Mucosa of stomach (tissue), 1 donor: ENCODE results near the gene PRELP.
"Not testable (repeated sequence)": the region's sequence is repeated elsewhere in the genome, so short reads cannot be mapped to it uniquely, and the experiment has no call there.

Experiments used
- H3K27me3 ChIP-seq: one replicate; pipeline ENCODE4 v1.7.0; 2013; ENCODE audit warnings: mild to moderate bottlenecking, low read length; ENCODE audit not compliant: control insufficient read depth, insufficient read depth
- H3K36me3 ChIP-seq: one replicate; pipeline ENCODE4 v1.7.0; 2013; ENCODE audit warnings: low read length; ENCODE audit not compliant: control insufficient read depth, insufficient read depth
- H3K4me1 ChIP-seq: one replicate; pipeline ENCODE4 v1.7.0; 2013; ENCODE audit warnings: mild to moderate bottlenecking, low read length; ENCODE audit not compliant: control insufficient read depth, insufficient read depth
- H3K4me3 ChIP-seq: one replicate; pipeline ENCODE4 v1.7.0; 2013; ENCODE audit warnings: low read length
- H3K9ac ChIP-seq: one replicate; pipeline ENCODE4 v1.7.0; 2013; ENCODE audit warnings: mild to moderate bottlenecking, low read length, moderate library complexity
- H3K9me3 ChIP-seq: one replicate; pipeline ENCODE4 v1.7.0; 2013; ENCODE audit warnings: mild to moderate bottlenecking, low read length, moderate library complexity; ENCODE audit not compliant: control insufficient read depth
- donor health status: Pancreatic carcinoma.

PRELP gene

DNA sequence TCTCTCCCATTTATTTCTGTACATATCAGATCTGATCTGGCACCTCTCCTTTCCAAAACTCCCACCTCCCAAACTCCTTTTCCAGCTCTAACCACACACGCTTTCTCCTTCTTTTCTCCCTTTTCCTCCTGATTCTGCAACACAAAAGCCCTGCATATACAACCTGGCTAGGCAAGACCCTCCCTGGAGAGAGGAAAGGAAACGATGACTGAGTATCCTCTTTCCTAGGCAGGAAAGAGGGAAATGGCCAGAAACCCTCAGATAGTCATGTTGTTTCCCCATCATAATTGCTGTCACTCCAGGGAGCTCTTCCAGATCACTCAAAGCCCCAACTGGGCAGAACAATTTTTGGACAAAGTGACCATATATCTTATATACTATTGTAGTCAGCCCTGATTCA, 32.3 kb upstream of the PRELP start:
- peaks cover 6% of the 10 kb centered on the region for H3K4me1 ChIP-seq
- H3K9ac ChIP-seq = no peak overlapping the region
- H3K4me3 ChIP-seq = no peak overlapping the region
- H3K27me3 ChIP-seq = no peaks in the 10 kb centered on the region
- H3K36me3 ChIP-seq = no peaks in the 10 kb centered on the region
- no peaks in the 10 kb centered on the region for H3K9me3 ChIP-seq

DNA sequence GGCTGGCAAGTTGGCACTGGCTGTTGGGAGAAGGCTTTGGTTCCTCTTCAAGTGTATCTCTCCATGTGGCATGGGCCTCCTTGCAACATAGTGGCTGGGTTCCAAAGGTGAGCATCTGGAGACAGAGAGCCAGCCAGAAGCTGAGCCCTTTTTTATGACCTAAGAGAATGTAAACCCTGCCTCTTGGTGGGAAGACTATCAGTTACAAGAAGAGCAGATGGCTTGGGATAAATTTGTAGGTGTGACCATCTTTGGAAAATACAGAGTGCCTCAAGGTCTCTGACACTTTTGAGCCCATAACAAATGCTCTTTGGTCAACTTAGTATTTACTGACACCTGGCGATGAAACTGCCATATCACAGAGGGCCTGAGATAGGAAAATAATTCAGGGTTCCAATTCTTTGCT, 31.4 kb upstream of the PRELP start:
- Histone ChIP-seq H3K4me3 (no peak overlapping the region), H3K9me3 (no peaks in the 10 kb centered on the region), H3K9ac (no peak overlapping the region), H3K27me3 (no peaks in the 10 kb centered on the region), H3K36me3 (no peaks in the 10 kb centered on the region), H3K4me1 (peaks cover 5% of the 10 kb centered on the region)

DNA sequence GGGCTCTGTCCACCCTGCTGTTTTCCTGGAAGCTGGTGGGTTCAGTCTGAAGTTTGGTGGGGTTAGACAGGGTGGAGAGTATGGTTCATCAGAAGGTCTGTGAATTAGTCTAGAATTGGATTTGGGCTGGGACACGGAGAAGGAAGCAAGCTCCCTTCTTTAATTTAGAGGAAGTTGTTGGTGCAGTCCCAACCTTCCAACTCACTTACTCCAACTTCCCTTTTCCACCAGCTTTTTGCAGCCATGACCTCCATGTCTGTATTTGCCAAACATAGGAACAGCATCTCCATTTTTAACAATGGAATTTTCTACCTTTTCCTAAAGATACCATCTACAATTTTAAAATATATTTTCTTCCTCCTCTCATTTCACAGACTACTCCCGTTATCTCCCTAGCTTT, 28.5 kb upstream of the PRELP start:
- H3K4me3 ChIP-seq = no peak overlapping the region
- H3K9me3 ChIP-seq = no peaks in the 10 kb centered on the region
- no peaks in the 10 kb centered on the region for H3K4me1 ChIP-seq
- no peak overlapping the region for H3K9ac ChIP-seq
- no peaks in the 10 kb centered on the region for H3K27me3 ChIP-seq
- H3K36me3 ChIP-seq = no peaks in the 10 kb centered on the region

DNA sequence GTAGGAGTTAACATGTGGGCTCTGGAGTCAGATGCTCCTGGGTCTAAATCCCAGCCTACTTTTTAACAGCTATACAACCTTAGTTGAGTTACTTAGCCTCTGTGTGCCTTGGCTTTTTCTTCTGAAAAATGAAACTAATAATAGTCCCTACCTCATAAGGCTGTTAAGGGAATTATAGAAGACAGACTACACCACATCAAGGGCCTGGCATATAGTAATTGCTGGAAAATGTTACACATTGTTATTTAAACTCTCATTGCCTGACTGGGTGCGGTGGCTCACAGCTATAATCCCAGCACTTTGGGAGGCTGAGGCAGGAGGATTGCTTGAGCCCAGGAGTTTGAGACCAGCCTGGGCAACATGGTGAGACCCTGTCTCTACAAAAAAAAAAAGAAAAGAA, 28.0 kb upstream of the PRELP start:
- H3K4me1 ChIP-seq, H3K9ac ChIP-seq, H3K4me3 ChIP-seq, H3K9me3 ChIP-seq, H3K27me3 ChIP-seq, H3K36me3 ChIP-seq: not testable (repeated sequence)

DNA sequence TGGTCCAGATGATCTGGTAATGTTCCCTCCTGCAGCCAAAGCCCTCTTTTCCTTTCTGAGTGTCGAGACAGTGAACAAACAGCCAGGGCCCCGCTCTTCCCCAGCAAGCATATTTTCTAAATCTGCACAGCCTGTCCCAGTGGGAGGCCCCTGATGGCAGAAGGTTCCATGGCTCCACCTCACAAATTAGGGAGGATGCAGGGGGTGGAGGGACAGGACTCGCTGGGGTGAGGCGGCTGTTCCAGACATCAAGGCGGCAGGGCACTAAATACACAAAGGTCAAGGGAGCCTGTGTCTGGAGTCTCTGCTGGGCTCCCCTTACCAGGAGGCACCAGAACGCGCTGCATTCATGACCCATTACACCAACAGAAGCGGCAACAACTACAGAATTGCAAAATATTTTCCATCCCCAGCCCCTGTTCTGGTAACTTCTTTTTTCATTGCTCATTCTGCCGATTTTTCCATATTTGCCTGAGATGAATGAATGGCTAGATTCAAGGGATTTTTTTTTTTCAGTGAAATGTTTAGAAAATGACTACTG, 27.0 kb upstream of the PRELP start:
- no peaks in the 10 kb centered on the region for H3K27me3 ChIP-seq
- H3K9ac ChIP-seq = no peak overlapping the region
- no peaks in the 10 kb centered on the region for H3K36me3 ChIP-seq
- no peak overlapping the region for H3K4me3 ChIP-seq
- H3K4me1 ChIP-seq = no peaks in the 10 kb centered on the region
- no peaks in the 10 kb centered on the region for H3K9me3 ChIP-seq

DNA sequence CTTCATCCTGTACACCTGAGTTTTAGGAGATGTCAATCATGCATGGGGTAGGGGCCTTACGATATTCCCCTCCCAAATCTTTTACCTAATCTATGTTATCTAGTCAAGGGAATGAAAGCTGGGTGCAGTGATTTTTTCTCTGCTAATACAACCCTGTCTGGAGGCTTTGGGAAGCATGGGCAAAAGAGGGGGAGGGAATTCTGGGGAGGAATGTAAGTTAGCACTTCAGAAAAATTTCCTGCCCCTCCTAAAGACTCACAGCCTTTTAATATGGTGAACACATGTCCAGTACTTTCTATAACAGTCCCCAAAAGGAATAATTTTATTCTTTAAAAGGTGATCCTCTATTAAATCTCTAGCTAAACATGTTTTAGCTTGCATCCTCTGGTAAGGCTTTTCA, 25.6 kb upstream of the PRELP start:
- Histone ChIP-seq H3K27me3 (peaks cover 3% of the 10 kb centered on the region), H3K9me3 (no peaks in the 10 kb centered on the region), H3K9ac (no peak overlapping the region), H3K36me3 (no peaks in the 10 kb centered on the region), H3K4me1 (no peaks in the 10 kb centered on the region), H3K4me3 (no peak overlapping the region)

DNA sequence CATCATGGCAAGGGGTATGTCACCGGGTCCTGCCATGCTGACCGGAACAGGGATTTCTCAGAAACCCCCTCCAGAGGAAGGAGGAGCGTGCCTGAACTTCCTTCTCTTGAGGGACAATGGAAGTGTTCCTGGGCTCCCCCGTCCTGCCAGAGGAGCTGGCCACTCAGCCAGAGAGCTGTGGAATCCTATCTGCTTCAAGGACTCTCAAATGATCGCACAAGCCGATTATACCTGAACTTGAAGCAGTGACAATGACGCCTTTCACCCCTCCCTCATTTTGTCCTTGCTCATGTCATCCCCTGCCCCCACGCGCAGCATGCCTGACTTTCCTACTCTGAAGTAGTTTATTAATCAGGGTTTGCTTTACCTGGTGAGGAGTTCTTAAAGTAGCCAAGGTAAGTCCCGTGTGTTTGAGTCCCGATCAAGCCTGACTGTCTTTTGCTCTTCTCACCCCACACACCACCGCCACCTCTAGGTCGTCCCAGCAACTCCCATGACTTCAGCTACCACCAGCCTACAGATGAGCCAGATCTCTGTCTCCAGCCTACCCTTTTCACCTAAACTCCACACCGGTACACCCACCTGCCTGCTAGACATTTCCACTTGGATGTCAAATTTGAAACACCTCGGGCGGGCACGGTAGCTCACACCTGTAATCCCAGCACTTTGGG, 25.0 kb upstream of the PRELP start:
- Histone ChIP-seq H3K9me3 (no peaks in the 10 kb centered on the region), H3K4me3 (no peak overlapping the region), H3K4me1 (no peaks in the 10 kb centered on the region), H3K9ac (no peak overlapping the region), H3K36me3 (no peaks in the 10 kb centered on the region), H3K27me3 (peaks cover 4% of the 10 kb centered on the region)

DNA sequence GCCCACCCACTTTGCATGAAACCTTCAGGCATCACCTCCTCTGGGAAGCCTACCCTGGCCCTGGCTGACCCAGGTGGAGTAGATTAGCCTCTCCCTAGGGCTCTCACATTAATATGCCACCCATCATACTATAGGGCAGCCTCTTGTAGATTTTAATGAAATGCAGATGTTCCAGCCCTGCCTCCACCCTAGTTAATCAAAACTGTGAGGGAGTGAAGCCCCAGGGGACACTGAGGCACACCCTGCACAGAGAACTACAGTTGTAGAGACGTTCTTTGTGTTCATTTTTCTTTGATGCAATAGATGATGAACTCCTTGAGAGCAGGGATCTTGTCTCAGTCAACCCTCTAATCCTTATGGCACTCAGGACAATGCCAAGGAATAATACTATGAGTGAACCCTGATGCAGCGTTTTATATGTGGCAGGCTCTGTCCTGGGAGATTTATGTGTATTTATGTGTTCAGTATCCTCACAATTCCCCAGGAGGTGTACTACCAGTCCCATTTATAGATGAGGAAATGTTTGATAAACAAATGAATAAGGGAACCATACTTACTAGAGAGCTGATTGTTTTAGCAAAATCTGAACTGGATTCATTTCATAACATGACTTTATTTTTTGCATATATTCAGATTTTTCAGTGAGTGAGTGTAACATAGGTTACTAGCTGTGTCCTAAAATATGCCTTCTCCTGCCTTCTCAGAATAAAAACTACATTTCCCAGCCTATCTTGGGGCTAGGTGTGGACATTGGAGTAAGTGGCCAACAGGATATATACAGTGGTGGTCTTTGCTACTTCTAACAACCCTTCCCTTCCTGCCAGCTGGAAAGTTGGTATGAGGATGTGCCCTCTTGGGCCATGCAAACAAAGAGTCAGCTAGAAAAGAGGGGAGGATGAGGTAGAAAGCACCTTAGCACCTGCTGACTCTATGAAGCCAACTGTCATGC, 23.5 kb upstream of the PRELP start:
- Histone ChIP-seq H3K4me1 (no peaks in the 10 kb centered on the region), H3K36me3 (no peaks in the 10 kb centered on the region), H3K27me3 (peaks cover 4% of the 10 kb centered on the region)

DNA sequence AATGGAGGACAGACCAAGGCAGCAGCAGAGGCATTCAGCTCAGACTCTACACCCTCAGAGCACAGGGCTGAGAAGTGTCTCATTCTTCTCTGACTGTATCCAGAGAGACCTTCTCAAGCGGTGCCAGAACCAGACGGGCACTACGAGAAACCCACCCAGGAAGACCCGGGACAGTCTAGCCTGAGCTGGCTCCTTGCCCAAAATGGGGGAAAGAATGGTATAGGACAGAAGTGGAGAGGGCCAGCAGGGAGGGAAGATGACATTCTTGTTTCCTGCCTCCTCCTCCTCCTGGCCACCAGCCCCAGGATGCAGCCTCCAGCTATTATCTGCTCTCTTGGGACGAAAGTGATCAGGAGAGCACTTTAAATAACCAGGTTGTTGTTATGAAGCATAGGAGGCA, 22.6 kb upstream of the PRELP start:
- H3K9me3 ChIP-seq = no peaks in the 10 kb centered on the region
- H3K36me3 ChIP-seq = no peaks in the 10 kb centered on the region
- H3K4me1 ChIP-seq = no peaks in the 10 kb centered on the region
- H3K4me3 ChIP-seq = no peak overlapping the region
- H3K27me3 ChIP-seq = peaks cover 4% of the 10 kb centered on the region
- H3K9ac ChIP-seq = no peak overlapping the region

More for the DNA sequence above, 23.5 kb upstream of the PRELP start:
- no peak overlapping the region for H3K4me3 ChIP-seq
- no peaks in the 10 kb centered on the region for H3K9me3 ChIP-seq
- H3K9ac ChIP-seq = no peak overlapping the region

DNA sequence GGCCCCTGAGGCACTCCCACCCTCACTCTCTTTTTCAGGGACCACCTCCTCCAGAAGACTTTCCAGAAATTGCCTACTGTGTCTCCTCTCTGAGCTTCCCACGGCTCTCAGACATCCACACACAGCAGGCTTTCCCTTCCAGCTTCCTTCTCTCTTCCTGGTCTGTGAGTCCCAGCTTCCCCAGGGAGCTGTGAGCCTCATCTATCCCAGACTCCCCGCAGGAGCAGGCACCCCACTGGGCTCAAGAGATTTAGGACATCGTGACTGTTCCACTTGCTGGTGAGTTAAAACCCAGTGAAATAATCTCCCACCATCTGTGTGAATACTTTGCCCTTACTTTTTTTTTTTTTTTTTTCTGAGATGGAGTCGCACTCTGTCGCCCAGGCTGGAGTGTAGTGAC, 22.0 kb upstream of the PRELP start:
- H3K27me3 ChIP-seq = peaks cover 4% of the 10 kb centered on the region
- H3K4me1 ChIP-seq = no peaks in the 10 kb centered on the region
- no peak overlapping the region for H3K4me3 ChIP-seq
- H3K36me3 ChIP-seq = no peaks in the 10 kb centered on the region
- H3K9me3 ChIP-seq = no peaks in the 10 kb centered on the region
- H3K9ac ChIP-seq = no peak overlapping the region

DNA sequence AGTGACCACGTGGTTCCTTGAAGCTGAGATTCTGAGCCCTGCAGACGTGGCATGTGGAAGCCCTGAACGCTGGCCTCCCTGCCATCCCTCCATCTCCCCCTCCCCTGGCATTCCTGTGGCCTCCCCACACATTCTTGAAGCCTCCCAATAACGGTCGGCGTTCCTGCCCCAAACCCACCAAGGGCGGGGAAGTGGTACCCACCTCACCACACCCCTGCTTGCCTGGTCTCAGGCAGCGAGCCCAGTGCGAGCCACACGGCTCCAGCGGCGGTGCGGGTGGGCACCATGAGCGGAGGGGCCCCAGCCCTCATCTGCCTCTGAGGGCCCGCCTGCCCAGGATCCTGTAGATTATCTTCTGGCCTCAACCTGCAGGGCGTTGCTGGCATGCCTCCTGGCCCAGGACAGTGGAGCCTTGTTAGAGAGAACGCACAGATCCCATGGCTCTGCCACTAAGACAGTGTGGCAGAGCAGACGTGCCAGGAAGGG, 20.6 kb upstream of the PRELP start:
- H3K9me3 ChIP-seq = no peaks in the 10 kb centered on the region
- H3K36me3 ChIP-seq = no peaks in the 10 kb centered on the region
- H3K4me1 ChIP-seq = no peaks in the 10 kb centered on the region
- peaks cover 7% of the 10 kb centered on the region for H3K27me3 ChIP-seq
- no peak overlapping the region for H3K4me3 ChIP-seq
- no peak overlapping the region for H3K9ac ChIP-seq

DNA sequence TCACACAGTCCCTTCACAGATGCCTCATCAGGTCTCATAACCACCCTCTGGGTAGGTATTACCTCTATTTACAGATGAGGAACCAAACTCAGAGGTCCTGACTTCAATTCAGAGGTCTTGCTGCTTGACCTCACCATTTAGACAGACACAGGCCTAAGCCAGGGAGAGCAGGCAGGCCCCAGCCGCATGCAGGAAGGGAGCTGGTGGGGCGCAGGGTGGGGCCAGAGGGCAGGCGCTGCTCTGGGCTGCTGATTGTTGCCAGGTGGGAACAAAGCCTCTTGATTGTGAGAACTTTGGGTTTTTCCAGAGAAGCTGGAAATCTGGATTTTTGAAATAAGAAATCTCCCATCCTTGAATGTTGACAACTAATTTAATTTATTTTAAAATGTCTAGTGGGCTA, 19.9 kb upstream of the PRELP start:
- H3K4me3 ChIP-seq = no peak overlapping the region
- no peaks in the 10 kb centered on the region for H3K36me3 ChIP-seq
- peaks cover 7% of the 10 kb centered on the region for H3K27me3 ChIP-seq
- no peaks in the 10 kb centered on the region for H3K4me1 ChIP-seq
- no peak overlapping the region for H3K9ac ChIP-seq
- H3K9me3 ChIP-seq = no peaks in the 10 kb centered on the region
